ENCODE data around the gene NSG2.
"Not testable (repeated sequence)": the region's sequence is repeated elsewhere in the genome, so short reads cannot be mapped to it uniquely, and the experiment has no call there.

Gene NSG2

GRCh38 chr5:174102574-174102973 is 57.1 kb downstream of the NSG2 start:
- DNase-seq (ENCODE audit: low spot score), result not testable (repeated sequence)

GRCh38 chr5:174106997-174107655 is 61.6 kb downstream of the NSG2 start:
- no peak for DNase-seq (ENCODE audit: low spot score)

GRCh38 chr5:174108745-174109144 is 63.2 kb downstream of the NSG2 start:
- DNase-seq (ENCODE audit: low spot score), result no peak

- DNase-seq (ENCODE audit: low spot score), result no peak
Observed at GRCh38 chr5:174109698-174110260, 64.3 kb downstream of the NSG2 start.

- DNase-seq (ENCODE audit: low spot score), result no peak
Observed at GRCh38 chr5:174110310-174110709, 64.8 kb downstream of the NSG2 start.

- no peak for DNase-seq (ENCODE audit: low spot score)
Observed at GRCh38 chr5:174111287-174111973, 65.9 kb downstream of the NSG2 start.

GRCh38 chr5:174115226-174115625 is 69.7 kb downstream of the NSG2 start:
- no peak for DNase-seq (ENCODE audit: low spot score)

GRCh38 chr5:174118823-174119467 is 73.4 kb downstream of the NSG2 start:
- no peak for DNase-seq (ENCODE audit: low spot score)

- no peak for DNase-seq (ENCODE audit: low spot score)
Observed at GRCh38 chr5:174119468-174119881, 74.0 kb downstream of the NSG2 start.

- DNase-seq (ENCODE audit: low spot score), result no peak
Observed at GRCh38 chr5:174120401-174121005, 75.0 kb downstream of the NSG2 start.

- DNase-seq (ENCODE audit: low spot score), result no peak
Observed at GRCh38 chr5:174134545-174134944, 89.0 kb downstream of the NSG2 start.

GRCh38 chr5:174139623-174140022 is 94.1 kb downstream of the NSG2 start:
- no peak for DNase-seq (ENCODE audit: low spot score)

GRCh38 chr5:174140452-174141020 is 95.0 kb downstream of the NSG2 start:
- no peak for DNase-seq (ENCODE audit: low spot score)

GRCh38 chr5:174141398-174141797 is 95.9 kb downstream of the NSG2 start:
- no peak for DNase-seq (ENCODE audit: low spot score)

GRCh38 chr5:174145091-174145490 is 99.6 kb downstream of the NSG2 start:
- no peak for DNase-seq (ENCODE audit: low spot score)

- DNase-seq (ENCODE audit: low spot score), result no peak
Observed at GRCh38 chr5:174145821-174146220, 100.3 kb downstream of the NSG2 start.

- DNase-seq (ENCODE audit: low spot score), result no peak
Observed at GRCh38 chr5:174146556-174146955, 101.0 kb downstream of the NSG2 start.

- DNase-seq (ENCODE audit: low spot score), result not testable (repeated sequence)
Observed at GRCh38 chr5:174147012-174147411, 101.5 kb downstream of the NSG2 start.

- DNase-seq (ENCODE audit: low spot score), result no peak
Observed at GRCh38 chr5:174147551-174147950, 102.0 kb downstream of the NSG2 start.

- no peak for DNase-seq (ENCODE audit: low spot score)
Observed at GRCh38 chr5:174148721-174149120, 103.2 kb downstream of the NSG2 start.

GRCh38 chr5:174149426-174149825 is 103.9 kb downstream of the NSG2 start:
- no peak for DNase-seq (ENCODE audit: low spot score)

GRCh38 chr5:174149989-174150388 is 104.5 kb downstream of the NSG2 start:
- DNase-seq (ENCODE audit: low spot score), result no peak

All from GM03348 (cell line).